NCI-H2029 treated with DMSO at 0.1 percent for 48 hours (cell line): ENCODE data around the gene SUN5.
"Not testable (repeated sequence)": the region's sequence is repeated elsewhere in the genome, so short reads cannot be mapped to it uniquely, and the experiment has no call there.

ENCODE experiments used
- DNase-seq: peaks from one replicate; lab custom pipeline; 2025; lab: John Stamatoyannopoulos, UW

SUN5 gene

GRCh38 chr20:32977281-32978008 is 26.8 kb downstream of the SUN5 start:
- no peak for DNase-seq

- no peak for DNase-seq
Observed at GRCh38 chr20:32976746-32977145, 27.5 kb downstream of the SUN5 start.

GRCh38 chr20:32975698-32976674 is 28.2 kb downstream of the SUN5 start:
- DNase-seq: no peak

GRCh38 chr20:32975121-32975520 is 29.1 kb downstream of the SUN5 start:
- DNase-seq: not testable (repeated sequence)

GRCh38 chr20:32974204-32975064 is 29.8 kb downstream of the SUN5 start:
- not testable (repeated sequence) for DNase-seq

GRCh38 chr20:32973077-32973717 is 31.0 kb downstream of the SUN5 start:
- no peak for DNase-seq

- DNase-seq: no peak
Observed at GRCh38 chr20:32972181-32973076, 31.8 kb downstream of the SUN5 start.

- no peak for DNase-seq
Observed at GRCh38 chr20:32971703-32972161, 32.5 kb downstream of the SUN5 start.

GRCh38 chr20:32970973-32971300 is 33.3 kb downstream of the SUN5 start:
- no peak for DNase-seq

GRCh38 chr20:32970115-32970972 is 33.9 kb downstream of the SUN5 start:
- DNase-seq: no peak

GRCh38 chr20:32969356-32970114 is 34.7 kb downstream of the SUN5 start:
- DNase-seq: no peak

- DNase-seq: no peak
Observed at GRCh38 chr20:32968478-32969241, 35.6 kb downstream of the SUN5 start.

GRCh38 chr20:32967961-32968457 is 36.2 kb downstream of the SUN5 start:
- DNase-seq: no peak

- no peak for DNase-seq
Observed at GRCh38 chr20:32966881-32967781, 37.1 kb downstream of the SUN5 start.

GRCh38 chr20:32966382-32966781 is 37.9 kb downstream of the SUN5 start:
- no peak for DNase-seq

- no peak for DNase-seq
Observed at GRCh38 chr20:32965581-32966373, 38.5 kb downstream of the SUN5 start.
